Tibial artery (tissue), 4 donors: Measurements from ENCODE around the gene RABGAP1L.
A peak's percentile ranks its signal among the peaks of the same experiment; 100 is the strongest.

Experiments used
- DNase-seq, 2 donors: peaks; one replicate each; pipeline ENCODE4 v3.0.0-alpha.2; 2019
- H3K27ac ChIP-seq, 2 donors: fragments of 200-600 bp; sonication (generic) in 1 of 2; 1 replicate in 1 of 2; 2 replicates in 1 of 2; pipeline ENCODE4 v1.5.1; 2018 to 2019; ENCODE audit warnings: mild to moderate bottlenecking in 1 of 2
- H3K27me3 ChIP-seq, 2 donors: fragments of 200-600 bp; sonication (generic) in 1 of 2; one replicate each; pipeline versions ENCODE4 v1.5.1 to v1.6.0; 2016 to 2019
- H3K36me3 ChIP-seq, 3 donors: fragments of 200-600 bp; sonication (generic) in 2 of 3; one replicate each; pipeline ENCODE4 v1.5.1; 2016 to 2019; ENCODE audit warnings: mild to moderate bottlenecking in 2 of 3
- H3K4me1 ChIP-seq, 4 donors: fragments of 200-600 bp; sonication (generic) in 2 of 4; 1 replicate in 3 of 4; 2 replicates in 1 of 4; pipeline ENCODE4 v1.5.1; 2016 to 2019
- H3K4me3 ChIP-seq, 2 donors: fragments of 200-600 bp; sonication (generic) in 1 of 2; 1 replicate in 1 of 2; 2 replicates in 1 of 2; pipeline ENCODE4 v1.5.1; 2018 to 2019; ENCODE audit warnings: mild to moderate bottlenecking in 2 of 2
- H3K9me3 ChIP-seq, 3 donors: fragments of 200-600 bp; sonication (generic) in 1 of 3; one replicate each; pipeline ENCODE4 v1.5.1; 2016 to 2019
- intact Hi-C: fragments of 100-400 bp; cut with DNase I; formaldehyde crosslinking; loops from one replicate; pipeline ENCODE4 v1.15.0; 2023; ENCODE audit warnings: low total_unique reads
- TF ChIP-seq, protein P1 (sequence below), 2 experiments: fragments of 200-600 bp in 1 of 2; fragments of 450-650 bp in 1 of 2; IDR thresholded peaks; one replicate each; pipeline ENCODE4 v1.5.1; 2017 to 2019; ENCODE audit warnings: antibody characterized with exemption in 2 of 2, mild to moderate bottlenecking in 1 of 2, moderate library complexity in 1 of 2

RABGAP1L gene

DNA sequence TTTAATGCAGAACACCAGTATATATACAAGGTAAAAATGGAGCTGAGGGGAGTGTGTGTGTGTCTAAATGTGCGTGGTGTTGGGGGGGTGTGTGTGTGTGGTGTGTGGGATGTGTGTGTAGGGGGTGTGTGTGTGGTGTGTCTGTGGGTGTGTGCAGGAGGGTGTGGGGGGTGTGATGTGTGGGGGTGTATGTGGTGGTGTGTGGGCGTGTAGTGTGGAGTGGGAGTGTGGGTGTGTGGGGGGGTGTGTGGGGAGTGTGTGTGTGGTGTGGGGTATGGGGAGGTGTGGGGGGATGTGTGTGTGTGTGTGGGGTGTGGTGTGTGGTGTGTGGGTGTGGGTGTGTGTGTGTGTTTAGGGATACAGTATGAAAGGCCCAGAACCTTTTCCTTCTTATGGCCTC, 638.1 kb downstream of the RABGAP1L start:
- Histone ChIP-seq H3K36me3 (no peaks in the 10 kb centered on the region), H3K27ac (no peak overlapping the region), H3K9me3 (no peaks in the 10 kb centered on the region), H3K4me3 (no peak overlapping the region), H3K27me3 (no peaks in the 10 kb centered on the region), H3K4me1 (peaks cover 0 to 13% (median 7%) of the 10 kb centered on the region in 4 donors)
- intact Hi-C loops, result no loop called here
- DNase-seq, result no peak
- TF ChIP-seq, protein P1, sequence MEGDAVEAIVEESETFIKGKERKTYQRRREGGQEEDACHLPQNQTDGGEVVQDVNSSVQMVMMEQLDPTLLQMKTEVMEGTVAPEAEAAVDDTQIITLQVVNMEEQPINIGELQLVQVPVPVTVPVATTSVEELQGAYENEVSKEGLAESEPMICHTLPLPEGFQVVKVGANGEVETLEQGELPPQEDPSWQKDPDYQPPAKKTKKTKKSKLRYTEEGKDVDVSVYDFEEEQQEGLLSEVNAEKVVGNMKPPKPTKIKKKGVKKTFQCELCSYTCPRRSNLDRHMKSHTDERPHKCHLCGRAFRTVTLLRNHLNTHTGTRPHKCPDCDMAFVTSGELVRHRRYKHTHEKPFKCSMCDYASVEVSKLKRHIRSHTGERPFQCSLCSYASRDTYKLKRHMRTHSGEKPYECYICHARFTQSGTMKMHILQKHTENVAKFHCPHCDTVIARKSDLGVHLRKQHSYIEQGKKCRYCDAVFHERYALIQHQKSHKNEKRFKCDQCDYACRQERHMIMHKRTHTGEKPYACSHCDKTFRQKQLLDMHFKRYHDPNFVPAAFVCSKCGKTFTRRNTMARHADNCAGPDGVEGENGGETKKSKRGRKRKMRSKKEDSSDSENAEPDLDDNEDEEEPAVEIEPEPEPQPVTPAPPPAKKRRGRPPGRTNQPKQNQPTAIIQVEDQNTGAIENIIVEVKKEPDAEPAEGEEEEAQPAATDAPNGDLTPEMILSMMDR (IDR thresholded peaks at IDR 0.05), result no peak

DNA sequence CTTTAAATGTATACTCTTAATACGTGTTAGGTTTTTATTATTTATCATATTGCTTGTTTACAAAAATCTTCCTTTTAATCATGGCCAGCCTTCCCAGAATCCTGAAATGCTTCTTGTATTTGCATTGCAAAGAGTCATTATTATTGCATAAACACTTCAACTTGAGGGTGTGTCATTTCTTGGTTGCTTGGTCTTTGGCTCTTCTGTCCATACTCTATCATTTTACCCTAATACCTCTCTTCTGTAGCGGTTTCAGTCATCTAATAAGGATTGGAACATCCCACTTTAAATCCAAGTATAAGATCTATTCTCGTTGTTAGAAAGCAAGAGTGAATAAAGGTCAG, 639.8 kb downstream of the RABGAP1L start:
- Histone ChIP-seq H3K9me3 (no peaks in the 10 kb centered on the region), H3K4me3 (peak overlapping the region; percentile 58 to 59), H3K27ac (peak overlapping the region; percentile 71 to 77), H3K27me3 (no peaks in the 10 kb centered on the region), H3K4me1 (peaks cover 0 to 23% (median 11%) of the 10 kb centered on the region in 4 donors), H3K36me3 (no peaks in the 10 kb centered on the region)
- DNase-seq, result no peak
- intact Hi-C loops, result no loop called here
- TF ChIP-seq, protein P1 (IDR thresholded peaks at IDR 0.05), result no peak

DNA sequence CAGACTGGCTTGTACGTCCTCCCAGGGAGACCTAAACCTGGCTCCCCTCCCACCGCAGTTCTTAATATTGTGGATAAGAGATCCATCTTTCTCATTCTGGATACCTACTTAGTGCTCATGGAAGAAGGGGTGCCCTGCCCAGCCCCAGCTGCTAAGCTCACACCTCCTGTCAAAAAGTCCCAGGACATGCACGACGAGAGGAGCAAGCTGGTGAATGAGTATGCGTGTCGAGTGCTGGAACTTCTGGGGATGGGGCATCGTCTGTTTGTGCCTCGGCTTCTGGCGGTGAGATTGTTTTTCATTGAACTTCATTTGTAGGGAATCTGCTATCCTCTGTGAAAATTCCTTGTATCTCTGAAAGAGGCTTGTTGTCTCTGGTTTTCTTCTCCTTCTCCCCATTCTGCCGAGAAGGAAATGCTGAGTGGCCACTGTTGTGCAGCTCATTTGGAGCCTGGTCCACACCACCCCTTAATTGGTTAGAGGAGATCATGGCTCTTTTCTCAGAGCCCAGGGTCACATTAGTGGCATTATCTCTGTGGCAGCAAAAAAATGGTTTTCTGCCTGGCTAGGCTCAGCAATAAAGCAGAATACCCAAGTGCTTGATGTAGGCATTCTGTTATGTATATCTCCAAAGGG, 641.0 kb downstream of the RABGAP1L start:
- Histone ChIP-seq H3K27ac (peak overlapping the region; percentile 71 to 77), H3K9me3 (no peaks in the 10 kb centered on the region), H3K27me3 (no peaks in the 10 kb centered on the region), H3K4me1 (peaks cover 0 to 23% (median 11%) of the 10 kb centered on the region in 4 donors), H3K4me3 (peak overlapping the region; percentile 58 to 59), H3K36me3 (no peaks in the 10 kb centered on the region)
- intact Hi-C loops, result no loop called here
- peak in 1 of 2 donors; percentile 28 for DNase-seq
- TF ChIP-seq, protein P1 (IDR thresholded peaks at IDR 0.05), result no peak

DNA sequence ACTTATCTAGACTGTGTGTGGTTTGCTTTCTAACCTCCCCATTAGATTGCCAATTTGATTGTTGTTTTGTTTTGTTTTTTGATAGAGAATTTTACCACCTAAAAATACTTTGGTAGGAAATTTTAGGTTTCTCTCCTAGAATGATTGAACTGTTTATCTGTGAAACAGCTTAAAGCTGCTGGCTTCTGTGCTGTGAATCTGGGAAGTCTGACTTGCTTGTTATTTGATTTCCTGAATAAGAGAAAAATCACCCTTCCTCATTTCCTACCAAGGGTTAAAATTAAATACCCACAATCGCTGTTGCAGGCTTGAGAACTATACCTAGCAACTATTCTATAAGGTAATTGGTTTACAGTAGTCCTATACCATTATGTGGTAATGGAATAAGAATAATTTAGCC, 641.6 kb downstream of the RABGAP1L start:
- TF ChIP-seq, protein P1 (IDR thresholded peaks at IDR 0.05), result no peak
- Histone ChIP-seq H3K27ac (peak overlapping the region; percentile 71 to 77), H3K9me3 (no peaks in the 10 kb centered on the region), H3K27me3 (no peaks in the 10 kb centered on the region), H3K4me3 (peak overlapping the region; percentile 58 to 59), H3K36me3 (no peaks in the 10 kb centered on the region), H3K4me1 (peaks cover 0 to 23% (median 11%) of the 10 kb centered on the region in 4 donors)
- DNase-seq, result no peak
- intact Hi-C loops, result no loop called here

DNA sequence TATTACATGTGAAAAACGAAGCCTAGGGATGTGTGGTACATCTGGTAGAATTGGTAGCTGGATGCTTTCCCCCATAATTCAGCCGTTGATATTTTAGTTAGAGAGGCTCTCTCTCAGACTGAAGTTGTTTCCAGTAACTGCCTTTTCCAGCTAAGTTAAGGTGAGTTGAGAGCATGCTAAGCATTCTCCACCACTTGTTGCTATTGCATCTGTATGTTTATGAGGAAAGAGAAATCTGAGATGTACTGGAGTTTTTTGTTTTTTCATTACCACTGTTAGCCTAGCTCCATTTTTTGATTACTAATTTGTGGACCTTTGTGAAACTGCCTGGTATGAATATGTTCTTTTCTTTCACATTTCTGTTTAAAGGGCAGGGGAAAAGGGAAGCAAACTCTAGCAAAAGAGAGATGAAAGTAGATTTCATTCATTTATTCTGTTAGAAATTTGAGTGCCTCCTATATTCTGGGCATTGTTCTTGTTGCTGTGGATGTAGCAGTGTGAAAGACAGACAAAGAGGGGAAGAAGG, 650.5 kb downstream of the RABGAP1L start:
- Histone ChIP-seq H3K27ac (no peak overlapping the region), H3K4me1 (no peaks in the 10 kb centered on the region), H3K9me3 (no peaks in the 10 kb centered on the region), H3K36me3 (no peaks in the 10 kb centered on the region), H3K27me3 (no peaks in the 10 kb centered on the region), H3K4me3 (no peak overlapping the region)
- TF ChIP-seq, protein P1 (IDR thresholded peaks at IDR 0.05), result no peak
- no peak for DNase-seq
- intact Hi-C loops, result no loop called here
